ENCODE results near the gene TTC39C.
A peak's percentile ranks its signal among the peaks of the same experiment; 100 is the strongest.

TTC39C gene

GRCh38 chr18:24014062-24014985 lies at the start of gene TTC39C:
TTC39C (plus strand) TSS chr18:24014754; CDS start chr18:24014872, 118 bp downstream.
- DNase-seq = peak in 40 of 56 donors; percentile 11 to 76 (median 48)

- DNase-seq = no peak
Measured at GRCh38 chr18:23966909-23967308, 47.6 kb upstream of the TTC39C start.

GRCh38 chr18:23967321-23968089 lies 47.0 kb upstream of the TTC39C start:
- DNase-seq = no peak

- DNase-seq = no peak
Measured at GRCh38 chr18:23968638-23969604, 45.6 kb upstream of the TTC39C start.

- no peak for DNase-seq
Measured at GRCh38 chr18:23969664-23970063, 44.9 kb upstream of the TTC39C start.

GRCh38 chr18:23970161-23971096 lies 44.1 kb upstream of the TTC39C start:
- no peak for DNase-seq

- no peak for DNase-seq
Measured at GRCh38 chr18:23971097-23971440, 43.5 kb upstream of the TTC39C start.

- no peak for DNase-seq
Measured at GRCh38 chr18:23971666-23972230, 42.8 kb upstream of the TTC39C start.

GRCh38 chr18:23972453-23972852 lies 42.1 kb upstream of the TTC39C start:
- DNase-seq = peak in 1 of 56 donors; percentile 5

- no peak for DNase-seq
Measured at GRCh38 chr18:23977103-23977502, 37.5 kb upstream of the TTC39C start.

- no peak for DNase-seq
Measured at GRCh38 chr18:23977719-23978483, 36.7 kb upstream of the TTC39C start.

- peak in 2 of 56 donors; percentile 6 to 13 for DNase-seq
Measured at GRCh38 chr18:23981369-23981980, 33.1 kb upstream of the TTC39C start.

- DNase-seq = peak in 23 of 56 donors; percentile 9 to 54 (median 20)
Measured at GRCh38 chr18:23982155-23983079, 32.1 kb upstream of the TTC39C start.

GRCh38 chr18:23983112-23983511 lies 31.4 kb upstream of the TTC39C start:
- DNase-seq = no peak

GRCh38 chr18:23986600-23987359 lies 27.8 kb upstream of the TTC39C start:
- no peak for DNase-seq
